IMR-90 (cell line): Measurements from ENCODE around the gene ABHD12B. TPM values are rescaled to one million over a fixed set of nuclear protein-coding genes. Genes with fewer than 3 reads are reported as not detected.

Source experiments
- ATAC-seq: fragments of 200-7000 bp; cut with Tn5 transposase; 2 replicates; pipeline ENCODE4 v1.9.1; 2020; ENCODE audit warnings: low read depth, mild to moderate bottlenecking, moderate library complexity
- BruUV-seq: library from RNA; stranded (reverse); fragments of 400-500 nt; replicated peaks from 2 replicates; lab custom pipeline; 2021; lab: Mats Ljungman, UMichigan
- CTCF ChIA-PET: fragments of 300-600 bp; formaldehyde crosslinking; extraction: SDS; loops from one replicate; lab custom pipeline; 2021; ENCODE audit warnings: antibody characterized with exemption; lab: Yijun Ruan, JAX
- POLR2A ChIA-PET: fragments of 300-600 bp; sonication (Branson Sonifier 250); formaldehyde crosslinking; loops from one replicate; lab custom pipeline; 2022; ENCODE audit warnings: antibody characterized with exemption; ENCODE audit not compliant: unreplicated experiment; lab: Charles Lee
- DNase-seq: peaks from one replicate; pipeline ENCODE4 v3.0.0; 2013
- H2AFZ ChIP-seq: replicated peaks from 2 replicates; pipeline ENCODE3; 2013; ENCODE audit warnings: low read length, mild to moderate bottlenecking; ENCODE audit not compliant: poor library complexity
- H2AK5ac ChIP-seq: 2 replicates; pipeline ENCODE4 v1.6.1; 2013; ENCODE audit warnings: low read depth, low read length, inconsistent platforms
- H2AK9ac ChIP-seq: replicated peaks from 2 replicates; pipeline ENCODE3; 2013; ENCODE audit warnings: mild to moderate bottlenecking, low read depth, low read length, moderate library complexity; ENCODE audit not compliant: poor library complexity
- H2BK120ac ChIP-seq: 2 replicates; pipeline ENCODE4 v1.6.1; 2013; ENCODE audit warnings: low read depth, low read length, inconsistent platforms
- H2BK15ac ChIP-seq: 3 replicates; pipeline ENCODE4 v1.6.1; 2013; ENCODE audit warnings: low read depth, low read length, inconsistent platforms
- H2BK20ac ChIP-seq: 2 replicates; pipeline ENCODE4 v1.6.1; 2013; ENCODE audit warnings: low read depth, mild to moderate bottlenecking, inconsistent platforms, low read length, moderate library complexity
- H2BK5ac ChIP-seq: 2 replicates; pipeline ENCODE4 v1.6.1; 2013; ENCODE audit warnings: mild to moderate bottlenecking, low read depth, low read length, inconsistent platforms; ENCODE audit not compliant: poor library complexity, severe bottlenecking
- H3K14ac ChIP-seq: replicated peaks from 2 replicates; pipeline ENCODE4 v1.6.1; 2013; ENCODE audit warnings: low read depth, low read length, inconsistent platforms
- H3K18ac ChIP-seq: 2 replicates; pipeline ENCODE4 v1.6.1; 2013; ENCODE audit warnings: low read depth, low read length, control low read depth
- H3K23ac ChIP-seq: 2 replicates; pipeline ENCODE4 v1.6.1; 2013; ENCODE audit warnings: low read depth, low read length, inconsistent platforms
- H3K27ac ChIP-seq: 2 replicates; pipeline ENCODE4 v1.5.1; 2013; ENCODE audit warnings: mild to moderate bottlenecking, control low read depth, low read length; ENCODE audit not compliant: insufficient read depth
- H3K27me3 ChIP-seq: 2 replicates; pipeline ENCODE4 v1.6.1; 2013; ENCODE audit warnings: low read length; ENCODE audit not compliant: control insufficient read depth, insufficient read depth
- H3K36me3 ChIP-seq: 2 replicates; pipeline ENCODE4 v1.6.1; 2013; ENCODE audit warnings: low read length, mixed read lengths; ENCODE audit not compliant: control insufficient read depth, insufficient read depth
- H3K4ac ChIP-seq: 2 replicates; pipeline ENCODE4 v1.6.1; 2013; ENCODE audit warnings: low read depth, low read length, inconsistent platforms
- H3K4me1 ChIP-seq: 2 replicates; pipeline ENCODE4 v1.6.1; 2013; ENCODE audit warnings: low read length, mixed read lengths; ENCODE audit not compliant: control insufficient read depth, insufficient read depth
- H3K4me2 ChIP-seq: 2 replicates; pipeline ENCODE4 v1.6.1; 2013; ENCODE audit warnings: low read depth, mild to moderate bottlenecking, control low read depth, low read length, moderate library complexity
- H3K4me3 ChIP-seq: 2 replicates; pipeline ENCODE4 v1.5.1; 2013; ENCODE audit warnings: low read depth, mild to moderate bottlenecking, control low read depth, low read length, moderate library complexity; ENCODE audit not compliant: insufficient read depth
- H3K56ac ChIP-seq: 2 replicates; pipeline ENCODE4 v1.6.1; 2013; ENCODE audit warnings: low read length, inconsistent platforms; ENCODE audit not compliant: insufficient read depth; ENCODE audit errors: extremely low read depth
- H3K79me1 ChIP-seq, 2 experiments: 2 replicates each; pipeline ENCODE4 v1.6.1; 2013; ENCODE audit warnings: low read length in 2 of 2, inconsistent platforms in 1 of 2, low read depth in 1 of 2
- H3K9ac ChIP-seq: 2 replicates; pipeline ENCODE4 v1.6.1; 2013; ENCODE audit warnings: low read depth, low read length, control low read depth
- H3K9me1 ChIP-seq: 2 replicates; pipeline ENCODE4 v1.6.1; 2013; ENCODE audit warnings: low read length, inconsistent platforms; ENCODE audit not compliant: insufficient read depth
- H3K9me3 ChIP-seq: 2 replicates; pipeline ENCODE4 v1.6.1; 2013; ENCODE audit warnings: low read length; ENCODE audit not compliant: control insufficient read depth, insufficient read depth
- H4K20me1 ChIP-seq: 2 replicates; pipeline ENCODE4 v1.6.1; 2013; ENCODE audit warnings: low read length, inconsistent platforms; ENCODE audit not compliant: insufficient read depth
- H4K5ac ChIP-seq: 2 replicates; pipeline ENCODE4 v1.6.1; 2013; ENCODE audit warnings: mild to moderate bottlenecking, low read depth, low read length, control low read depth
- H4K8ac ChIP-seq, 2 experiments: 2 replicates each; pipeline ENCODE4 v1.6.1; 2013; ENCODE audit warnings: low read depth in 2 of 2, low read length in 2 of 2, control low read depth in 1 of 2, inconsistent platforms in 1 of 2
- H4K91ac ChIP-seq: 2 replicates; pipeline ENCODE4 v1.6.1; 2013; ENCODE audit warnings: low read depth, low read length, inconsistent platforms; ENCODE audit not compliant: insufficient read depth
- BHLHE40 ChIP-seq: fragments of 150-350 bp; IDR thresholded peaks from 2 replicates; pipeline ENCODE4 v1.6.1; 2016; ENCODE audit warnings: mild to moderate bottlenecking, low read depth, low read length
- CEBPB ChIP-seq: IDR thresholded peaks from 2 replicates; pipeline ENCODE4 v1.6.1; 2012; ENCODE audit warnings: low read depth, low read length, improper control_type of control experiment
- CHD1 ChIP-seq: IDR thresholded peaks from 2 replicates; pipeline ENCODE4 v1.6.1; 2012; ENCODE audit warnings: low read depth, low read length, improper control_type of control experiment
- FOS ChIP-seq: fragments of 150-350 bp; IDR thresholded peaks from 2 replicates; pipeline ENCODE4 v1.6.1; 2016; ENCODE audit warnings: low read depth, low read length
- MAFK ChIP-seq: IDR thresholded peaks from 2 replicates; pipeline ENCODE4 v1.6.1; 2012; ENCODE audit warnings: low read depth, low read length, improper control_type of control experiment
- MAZ ChIP-seq: IDR thresholded peaks from 2 replicates; pipeline ENCODE4 v1.6.1; 2012; ENCODE audit warnings: low read depth, mild to moderate bottlenecking, low read length, improper control_type of control experiment, moderate library complexity, borderline replicate concordance
- MXI1 ChIP-seq: IDR thresholded peaks from 2 replicates; pipeline ENCODE4 v1.6.1; 2012; ENCODE audit warnings: low read depth, mild to moderate bottlenecking, low read length, moderate library complexity, borderline replicate concordance
- NFE2L2 ChIP-seq: fragments of 150-350 bp; IDR thresholded peaks from 2 replicates; pipeline ENCODE4 v1.6.1; 2016; ENCODE audit warnings: low read depth, mild to moderate bottlenecking, low read length
- POLR2A ChIP-seq: IDR thresholded peaks from 2 replicates; pipeline ENCODE4 v1.6.1; 2012; ENCODE audit warnings: mild to moderate bottlenecking, low read depth, low read length
- RAD21 ChIP-seq: IDR thresholded peaks from 2 replicates; pipeline ENCODE4 v1.6.1; 2012; ENCODE audit warnings: low read length, improper control_type of control experiment
- RFX5 ChIP-seq: IDR thresholded peaks from 2 replicates; pipeline ENCODE4 v1.8.0; 2012; ENCODE audit warnings: low read depth, mild to moderate bottlenecking, low read length, moderate library complexity
- SMC3 ChIP-seq: fragments of 150-350 bp; IDR thresholded peaks from 2 replicates; pipeline ENCODE4 v1.6.1; 2016; ENCODE audit warnings: low read depth, mild to moderate bottlenecking, antibody characterized with exemption, low read length, moderate library complexity
- WGBS, 2 experiments: methylation state at CpG; one replicate each; pipeline versions ENCODE4 v1.1.5 to v1.1.7; 2013; ENCODE audit warnings: missing lambda C conversion rate in 2 of 2; ENCODE audit not compliant: insufficient read length in 1 of 2; ENCODE audit errors: extremely low coverage in 2 of 2; 5-methylcytosine and 5-hydroxymethylcytosine counted together
- dilution Hi-C: fragments of 300-500 bp; cut with HindIII; formaldehyde crosslinking; loops from one replicate; pipeline ENCODE4 v1.14.3; 2018; ENCODE audit warnings: low sequenced_read_pairs; ENCODE audit not compliant: unreplicated experiment
- in situ Hi-C: fragments of 300-500 bp; cut with MboI; formaldehyde crosslinking; loops from 3 replicates; pipeline ENCODE4 v1.14.3; 2019; ENCODE audit warnings: low sequenced_read_pairs, inconsistent platforms, mixed read lengths
- intact Hi-C: fragments of 100-400 bp; cut with micrococcal nuclease; formaldehyde crosslinking; loops from 2 replicates; pipeline ENCODE4 v1.10.0; 2022
- polyA plus RNA-seq, 3 experiments: library from polyadenylated mRNA; depleted of rRNA; stranded (reverse); fragments of >200 nt; gene quantifications; 2 replicates each; pipeline ENCODE4 v1.2.3, GENCODE V29; 2012; ENCODE audit warnings: low replicate concordance in 1 of 3
- total RNA-seq: library from RNA; depleted of rRNA; stranded (reverse); fragments of >200 nt; gene quantifications from 2 replicates; pipeline ENCODE4 v1.2.3, GENCODE V29; 2012
- TF ChIP-seq, protein P1 (sequence below): conservative IDR thresholded peaks from 2 replicates; pipeline ENCODE4 v1.5.1; 2012; ENCODE audit warnings: mild to moderate bottlenecking, low read depth, low read length, improper control_type of control experiment

The ABHD12B gene
- total and polyA plus RNA-seq, 2 of the 4 experiments (the other 2 are of a cell fraction): 0.18 TPM; not detected in 1

DNA sequence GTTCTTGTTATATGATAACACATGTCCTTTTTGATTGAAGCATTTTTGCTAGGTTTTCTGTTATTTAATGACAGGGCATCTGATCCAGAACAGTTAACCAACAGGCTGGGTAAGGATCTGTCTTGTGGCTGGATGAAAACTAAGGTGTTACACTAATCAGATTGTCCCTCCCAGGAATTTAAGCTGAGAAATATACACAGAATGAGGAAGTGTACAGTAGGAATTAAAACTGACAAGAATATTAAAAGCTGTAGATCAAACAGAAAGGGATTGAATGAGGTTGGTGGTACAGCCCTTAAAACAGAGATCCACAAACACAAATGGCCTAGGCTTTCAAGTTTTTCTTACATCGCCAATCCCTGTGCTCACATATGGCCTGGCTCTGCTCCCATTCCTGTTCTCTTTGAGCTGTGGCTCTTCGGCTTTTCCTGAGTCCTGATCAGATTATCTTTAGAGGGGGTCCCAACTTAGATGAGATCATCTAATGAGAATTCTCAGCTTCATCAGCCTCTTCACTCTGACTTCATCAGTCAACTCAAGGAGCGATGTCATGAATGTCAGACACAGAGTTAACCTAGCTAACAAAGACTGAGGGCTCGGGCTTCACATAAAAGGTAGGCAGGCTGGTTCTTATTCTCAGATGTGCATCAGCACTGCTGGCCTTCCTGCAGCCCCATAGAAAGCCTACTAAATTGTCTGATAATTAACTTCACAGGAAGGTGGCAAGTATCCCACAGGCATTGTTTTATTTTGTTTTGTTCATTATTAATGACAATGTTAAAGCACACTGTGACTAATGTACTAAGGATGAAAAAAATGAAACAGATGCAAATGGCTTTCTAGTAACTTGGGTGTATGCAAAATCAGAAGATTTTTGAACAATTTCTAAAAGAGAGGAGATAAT is 61.0 kb downstream of the ABHD12B start:
- in situ Hi-C loops (no loop called here), intact Hi-C loops (loop anchor here (10.0 kb wide), 1 partner anchor 278 kb away; no protein-coding TSS in a partner anchor), dilution Hi-C loops (no loop called here)
- no peak overlapping the region for H3K56ac ChIP-seq
- H4K91ac ChIP-seq: no peak overlapping the region
- DNase-seq: peak; percentile 8
- H3K79me1 ChIP-seq: peaks cover 7% of the 10 kb centered on the region in 2 experiments; a peak in 3 of 4 replicates
- H3K9me3 ChIP-seq: no peaks in the 10 kb centered on the region
- H4K20me1 ChIP-seq: no peaks in the 10 kb centered on the region; the same call in 1 of the 2 replicates
- H3K4ac ChIP-seq: no peak overlapping the region
- no peak for TF ChIP-seq CHD1
- TF ChIP-seq, protein P1, sequence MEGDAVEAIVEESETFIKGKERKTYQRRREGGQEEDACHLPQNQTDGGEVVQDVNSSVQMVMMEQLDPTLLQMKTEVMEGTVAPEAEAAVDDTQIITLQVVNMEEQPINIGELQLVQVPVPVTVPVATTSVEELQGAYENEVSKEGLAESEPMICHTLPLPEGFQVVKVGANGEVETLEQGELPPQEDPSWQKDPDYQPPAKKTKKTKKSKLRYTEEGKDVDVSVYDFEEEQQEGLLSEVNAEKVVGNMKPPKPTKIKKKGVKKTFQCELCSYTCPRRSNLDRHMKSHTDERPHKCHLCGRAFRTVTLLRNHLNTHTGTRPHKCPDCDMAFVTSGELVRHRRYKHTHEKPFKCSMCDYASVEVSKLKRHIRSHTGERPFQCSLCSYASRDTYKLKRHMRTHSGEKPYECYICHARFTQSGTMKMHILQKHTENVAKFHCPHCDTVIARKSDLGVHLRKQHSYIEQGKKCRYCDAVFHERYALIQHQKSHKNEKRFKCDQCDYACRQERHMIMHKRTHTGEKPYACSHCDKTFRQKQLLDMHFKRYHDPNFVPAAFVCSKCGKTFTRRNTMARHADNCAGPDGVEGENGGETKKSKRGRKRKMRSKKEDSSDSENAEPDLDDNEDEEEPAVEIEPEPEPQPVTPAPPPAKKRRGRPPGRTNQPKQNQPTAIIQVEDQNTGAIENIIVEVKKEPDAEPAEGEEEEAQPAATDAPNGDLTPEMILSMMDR: no peak
- no peak for TF ChIP-seq MAFK
- TF ChIP-seq RFX5: no peak
- no peak for TF ChIP-seq SMC3
- no peak for TF ChIP-seq NFE2L2
- no peak for TF ChIP-seq MXI1
- TF ChIP-seq FOS: no peak
- TF ChIP-seq CEBPB: no peak
- no peak for TF ChIP-seq RAD21
- no peak for TF ChIP-seq POLR2A
- TF ChIP-seq BHLHE40: no peak
- no peak for TF ChIP-seq MAZ
- H3K18ac ChIP-seq: no peak overlapping the region
- H3K27ac ChIP-seq: no peak overlapping the region
- no peak overlapping the region for H3K4me3 ChIP-seq
- peaks cover 19% of the 10 kb centered on the region for H3K36me3 ChIP-seq
- no peak overlapping the region for H2AK5ac ChIP-seq
- no peak overlapping the region for H3K14ac ChIP-seq
- no peak overlapping the region for H3K4me2 ChIP-seq
- WGBS, 2 experiments: no CpG with 5 or more reads among the region's 4 CpGs
- H2BK20ac ChIP-seq: no peak overlapping the region
- no peak overlapping the region for H4K5ac ChIP-seq
- peaks cover 5% of the 10 kb centered on the region for H3K4me1 ChIP-seq
- H3K23ac ChIP-seq: no peak overlapping the region
- no peak overlapping the region for H2BK5ac ChIP-seq
- H2BK120ac ChIP-seq: no peak overlapping the region
- no TSS peak for BruUV-seq
- no peaks in the 10 kb centered on the region for H3K27me3 ChIP-seq
- CTCF ChIA-PET: interaction anchor here (0.7 kb wide), 1 partner anchor 1213 kb away, joined by 3 read pairs; no protein-coding TSS in a partner anchor
- POLR2A ChIA-PET: no interaction called here
- H4K8ac ChIP-seq: no peak overlapping the region
- H3K9me1 ChIP-seq: peaks cover 15% of the 10 kb centered on the region
- no peak overlapping the region for H2AK9ac ChIP-seq
- no peak overlapping the region for H2AFZ ChIP-seq
- no peak; the same call in 1 of the 2 replicates for ATAC-seq
- no peak overlapping the region for H2BK15ac ChIP-seq
- no peak overlapping the region for H3K9ac ChIP-seq
